ENCODE results near the gene FAM210B. TPM values are rescaled to one million over a fixed set of nuclear protein-coding genes. Genes with fewer than 3 reads are reported as not detected.

The FAM210B gene
- total and polyA plus RNA-seq, 9 of the 15 experiments (the other 6 are each of a cell fraction or from before 2014, with no cell fraction given): 12.1 to 87.3 (median 47.6) TPM

- no peaks in the 10 kb centered on the region for H3K79me2 ChIP-seq (ENCODE audit: control insufficient read depth, insufficient read depth, low read length)
- H3K36me3 ChIP-seq (ENCODE audit: control insufficient read depth, insufficient read depth, low read length): no peaks in the 10 kb centered on the region
- intact Hi-C loops (cut with micrococcal nuclease) (loop anchor here (5.0 kb wide), 1 partner anchor 230 kb away; no protein-coding TSS in a partner anchor), in situ Hi-C loops (cut with MboI) (loop anchor here (10.0 kb wide), 2 partner anchors 93 to 1663 kb away; no protein-coding TSS in a partner anchor)
- ATAC-seq (no peak), DNase-seq (ENCODE audit: extremely low read depth in 1 of 4, low spot score in 3 of 4) (no peak), FAIRE-seq (no peak)
- 12% methylated on average over 13 of the region's 13 CpGs for WGBS (ENCODE audit: insufficient coverage, low coverage, missing lambda C conversion rate)
- ChIA-PET POLR2A (interaction anchor here (0.8 kb wide), 1 partner anchor 11 kb away, joined by 3 read pairs; the partner anchor contains the start of gene FAM210B), CTCF (ENCODE audit: low intra/inter-chr PET ratio) (interaction anchor here (0.6 kb wide), 1 partner anchor 95 kb away, joined by 7 read pairs; no protein-coding TSS in a partner anchor)
- H3K4me2 ChIP-seq (ENCODE audit: insufficient read depth, low read length): no peak overlapping the region
- peaks cover 0 to 6% of the 10 kb centered on the region in 2 experiments; a peak in 2 of 5 replicates for H3K4me1 ChIP-seq (replicated peaks in 1 of 2; ENCODE audit: control insufficient read depth in 2 of 2, insufficient read depth in 2 of 2, low read length in 2 of 2)
- no peaks in the 10 kb centered on the region for H3K9me3 ChIP-seq (replicated peaks; ENCODE audit: control insufficient read depth, insufficient read depth, low read depth, low read length)
- no peak overlapping the region for H3K4me3 ChIP-seq
- no peak overlapping the region; a peak in 1 of 4 replicates for H3K9ac ChIP-seq (ENCODE audit: insufficient read depth in 1 of 2, low read depth in 2 of 2, low read length in 2 of 2)
- no peaks in the 10 kb centered on the region for H3K9me1 ChIP-seq (ENCODE audit: control insufficient read depth, insufficient read depth, low read length)
- H3K27ac ChIP-seq (ENCODE audit: extremely low read depth, low read depth, low read length): no peak overlapping the region
- no peaks in the 10 kb centered on the region for H4K20me1 ChIP-seq (replicated peaks; ENCODE audit: control insufficient read depth, insufficient read depth, low read length)
- H2AFZ ChIP-seq (ENCODE audit: low read depth, low read length): no peak overlapping the region
- H3K27me3 ChIP-seq (ENCODE audit: control insufficient read depth in 2 of 2, insufficient read depth in 2 of 2, low read length in 2 of 2): peaks cover 6 to 26% of the 10 kb centered on the region in 2 experiments; a peak in 4 of 5 replicates
- BruUV-seq (replicated peaks): no TSS peak
- TF ChIP-seq ARID4B (CRISPR knock-in tag; IDR thresholded peaks at IDR 0.05): no peak
- no peak for TF ChIP-seq PRPF4 (IDR thresholded peaks at IDR 0.05; ENCODE audit: insufficient read depth, low read depth, low read length, poor library complexity, severe bottlenecking)
- no peak for TF ChIP-seq E2F1 (CRISPR knock-in tag; IDR thresholded peaks at IDR 0.05)
- TF ChIP-seq NR1H2 (CRISPR knock-in tag; IDR thresholded peaks at IDR 0.05): no peak
- TF ChIP-seq ZNF134 (CRISPR knock-in tag; conservative IDR thresholded peaks at IDR 0.05): no peak
- no peak for TF ChIP-seq MEIS2 (IDR thresholded peaks at IDR 0.05; ENCODE audit: partially characterized antibody)
- TF ChIP-seq NR0B1 (IDR thresholded peaks at IDR 0.05; ENCODE audit: partially characterized antibody): no peak
These were observed 11.0 kb upstream of the FAM210B start for GRCh38 chr20:56347628-56348304.
